HEK293T (cell line): Measurements from ENCODE around the gene GGT6.

Experiments
- CTCF ChIA-PET: fragments of 350-600 bp; formaldehyde crosslinking; extraction: SDS; loops from one replicate; lab custom pipeline; 2021; ENCODE audit warnings: antibody characterized with exemption, inconsistent platforms; lab: Yijun Ruan, JAX
- POLR2A ChIA-PET: fragments of 350-600 bp; formaldehyde crosslinking; extraction: SDS; loops from one replicate; lab custom pipeline; 2020; ENCODE audit warnings: antibody characterized with exemption, inconsistent platforms; lab: Yijun Ruan, JAX
- DNase-seq: peaks from one replicate; pipeline ENCODE4 v3.0.0; 2012; ENCODE audit warnings: mixed read lengths; ENCODE audit errors: extremely low spot score
- ARNT ChIP-seq: fragments of 450-650 bp; IDR thresholded peaks from 2 replicates; pipeline ENCODE4 v1.6.1; 2017; ENCODE audit warnings: mild to moderate bottlenecking
- BHLHE40 ChIP-seq: fragments of 450-650 bp; IDR thresholded peaks from 2 replicates; pipeline ENCODE4 v1.6.1; 2016; ENCODE audit warnings: mild to moderate bottlenecking, moderate library complexity, borderline replicate concordance
- CTBP1 ChIP-seq: fragments of 450-650 bp; IDR thresholded peaks from 2 replicates; pipeline ENCODE4 v1.6.1; 2016; ENCODE audit warnings: borderline replicate concordance
- ELF4 ChIP-seq: fragments of 450-650 bp; IDR thresholded peaks from 2 replicates; pipeline ENCODE4 v1.6.1; 2017; ENCODE audit warnings: antibody characterized with exemption
- FOXA1 ChIP-seq: fragments of 450-650 bp; IDR thresholded peaks from 2 replicates; pipeline ENCODE4 v1.6.1; 2016; ENCODE audit warnings: mild to moderate bottlenecking
- FOXK2 ChIP-seq: fragments of 450-650 bp; IDR thresholded peaks from 2 replicates; pipeline ENCODE4 v1.6.1; 2016; ENCODE audit warnings: mild to moderate bottlenecking
- FOXM1 ChIP-seq: fragments of 450-650 bp; IDR thresholded peaks from 2 replicates; pipeline ENCODE4 v1.6.1; 2017; ENCODE audit warnings: mild to moderate bottlenecking, borderline replicate concordance
- HDGF ChIP-seq: fragments of 450-650 bp; IDR thresholded peaks from 2 replicates; pipeline ENCODE4 v1.6.1; 2017; ENCODE audit warnings: antibody characterized with exemption, borderline replicate concordance
- L3MBTL2 ChIP-seq: fragments of 450-650 bp; conservative IDR thresholded peaks from 2 replicates; pipeline ENCODE4 v1.6.1; 2016; ENCODE audit warnings: mild to moderate bottlenecking
- LEF1 ChIP-seq: fragments of 450-650 bp; IDR thresholded peaks from 2 replicates; pipeline ENCODE4 v1.6.1; 2017; ENCODE audit warnings: mild to moderate bottlenecking, borderline replicate concordance
- NFRKB ChIP-seq: fragments of 450-650 bp; IDR thresholded peaks from 2 replicates; pipeline ENCODE4 v1.6.1; 2016; ENCODE audit warnings: mild to moderate bottlenecking, moderate library complexity
- PKNOX1 ChIP-seq: fragments of 450-650 bp; IDR thresholded peaks from 2 replicates; pipeline ENCODE4 v1.6.1; 2016
- SP1 ChIP-seq: fragments of 450-650 bp; IDR thresholded peaks from 2 replicates; pipeline ENCODE4 v1.6.1; 2017
- SUZ12 ChIP-seq: fragments of 450-650 bp; IDR thresholded peaks from 2 replicates; pipeline ENCODE4 v1.6.1; 2016; ENCODE audit warnings: mild to moderate bottlenecking
- TARDBP ChIP-seq: fragments of 450-650 bp; IDR thresholded peaks from 2 replicates; pipeline ENCODE4 v1.6.1; 2016
- ZNF384 ChIP-seq: fragments of 450-650 bp; IDR thresholded peaks from 2 replicates; pipeline ENCODE4 v1.6.1; 2016

The GGT6 gene

GRCh38 chr17:4514779-4515178 lies 45.6 kb downstream of the GGT6 start:
- no peak for DNase-seq
- CTCF ChIA-PET, result no interaction called here
- POLR2A ChIA-PET, result interaction anchor here (1.1 kb wide), 1 partner anchor 14 kb away, joined by 3 read pairs; no protein-coding TSS in a partner anchor
- TF ChIP-seq NFRKB (no peak), PKNOX1 (no peak), ARNT (no peak), SP1 (no peak), FOXA1 (no peak), LEF1 (no peak), CTBP1 (no peak), ELF4 (no peak), FOXK2 (no peak), ZNF384 (no peak), SUZ12 (no peak), FOXM1 (no peak), BHLHE40 (no peak), TARDBP (no peak), HDGF (no peak), L3MBTL2 (no peak)

GRCh38 chr17:4514206-4514605 lies 46.2 kb downstream of the GGT6 start:
- CTCF ChIA-PET, result no interaction called here
- POLR2A ChIA-PET, result interaction anchor here (1.1 kb wide), 1 partner anchor 14 kb away, joined by 3 read pairs; no protein-coding TSS in a partner anchor
- no peak for DNase-seq
- TF ChIP-seq TARDBP (no peak), FOXM1 (no peak), SP1 (no peak), BHLHE40 (no peak), NFRKB (no peak), PKNOX1 (no peak), ARNT (no peak), LEF1 (no peak), L3MBTL2 (no peak), CTBP1 (no peak)

GRCh38 chr17:4513113-4514032 lies 47.0 kb downstream of the GGT6 start:
- ChIA-PET POLR2A (interaction anchor here (1.1 kb wide), 1 partner anchor 13 kb away, joined by 3 read pairs; no protein-coding TSS in a partner anchor), CTCF (no interaction called here)
- DNase-seq, result no peak
- no peak for TF ChIP-seq ELF4
- no peak for TF ChIP-seq NFRKB
- TF ChIP-seq HDGF, result no peak
- TF ChIP-seq BHLHE40, result no peak
- TF ChIP-seq PKNOX1, result no peak
- no peak for TF ChIP-seq ARNT

- no peak for DNase-seq
- POLR2A ChIA-PET, result no interaction called here
These were observed 47.9 kb downstream of the GGT6 start for GRCh38 chr17:4512156-4513112.

More at GRCh38 chr17:4512156-4513112, 47.9 kb downstream of the GGT6 start:
- no peak for TF ChIP-seq CTBP1
- no peak for TF ChIP-seq PKNOX1
- no peak for TF ChIP-seq ARNT
- TF ChIP-seq SP1, result no peak
- TF ChIP-seq FOXA1, result no peak
- TF ChIP-seq BHLHE40, result no peak
- no peak for TF ChIP-seq FOXK2
- no peak for TF ChIP-seq ELF4
- TF ChIP-seq HDGF, result no peak
- no peak for TF ChIP-seq FOXM1
- TF ChIP-seq ZNF384, result no peak
- TF ChIP-seq L3MBTL2, result no peak
- no peak for TF ChIP-seq NFRKB
- TF ChIP-seq LEF1, result no peak
- TF ChIP-seq SUZ12, result no peak
- no peak for TF ChIP-seq TARDBP
- CTCF ChIA-PET, result interaction anchor here (0.7 kb wide), 1 partner anchor 9 kb away, joined by 3 read pairs; no protein-coding TSS in a partner anchor
